IMR-90 (cell line): ENCODE measurements around the gene IFITM10. TPM values are rescaled to one million over a fixed set of nuclear protein-coding genes. Genes with fewer than 3 reads are reported as not detected.

Source experiments
- ATAC-seq: fragments of 200-7000 bp; cut with Tn5 transposase; 2 replicates; pipeline ENCODE4 v1.9.1; 2020; ENCODE audit warnings: low read depth, mild to moderate bottlenecking, moderate library complexity
- BruUV-seq: library from RNA; stranded (reverse); fragments of 400-500 nt; replicated peaks from 2 replicates; lab custom pipeline; 2021; lab: Mats Ljungman, UMichigan
- CTCF ChIA-PET: fragments of 300-600 bp; formaldehyde crosslinking; extraction: SDS; loops from one replicate; lab custom pipeline; 2021; ENCODE audit warnings: antibody characterized with exemption; lab: Yijun Ruan, JAX
- POLR2A ChIA-PET: fragments of 300-600 bp; sonication (Branson Sonifier 250); formaldehyde crosslinking; loops from one replicate; lab custom pipeline; 2022; ENCODE audit warnings: antibody characterized with exemption; ENCODE audit not compliant: unreplicated experiment; lab: Charles Lee
- DNase-seq: peaks from one replicate; pipeline ENCODE4 v3.0.0; 2013
- H2AFZ ChIP-seq: replicated peaks from 2 replicates; pipeline ENCODE3; 2013; ENCODE audit warnings: low read length, mild to moderate bottlenecking; ENCODE audit not compliant: poor library complexity
- H2AK5ac ChIP-seq: 2 replicates; pipeline ENCODE4 v1.6.1; 2013; ENCODE audit warnings: low read depth, low read length, inconsistent platforms
- H2AK9ac ChIP-seq: replicated peaks from 2 replicates; pipeline ENCODE3; 2013; ENCODE audit warnings: mild to moderate bottlenecking, low read depth, low read length, moderate library complexity; ENCODE audit not compliant: poor library complexity
- H2BK120ac ChIP-seq: 2 replicates; pipeline ENCODE4 v1.6.1; 2013; ENCODE audit warnings: low read depth, low read length, inconsistent platforms
- H2BK15ac ChIP-seq: 3 replicates; pipeline ENCODE4 v1.6.1; 2013; ENCODE audit warnings: low read depth, low read length, inconsistent platforms
- H2BK20ac ChIP-seq: 2 replicates; pipeline ENCODE4 v1.6.1; 2013; ENCODE audit warnings: low read depth, mild to moderate bottlenecking, inconsistent platforms, low read length, moderate library complexity
- H2BK5ac ChIP-seq: 2 replicates; pipeline ENCODE4 v1.6.1; 2013; ENCODE audit warnings: mild to moderate bottlenecking, low read depth, low read length, inconsistent platforms; ENCODE audit not compliant: poor library complexity, severe bottlenecking
- H3K14ac ChIP-seq: replicated peaks from 2 replicates; pipeline ENCODE4 v1.6.1; 2013; ENCODE audit warnings: low read depth, low read length, inconsistent platforms
- H3K18ac ChIP-seq: 2 replicates; pipeline ENCODE4 v1.6.1; 2013; ENCODE audit warnings: low read depth, low read length, control low read depth
- H3K23ac ChIP-seq: 2 replicates; pipeline ENCODE4 v1.6.1; 2013; ENCODE audit warnings: low read depth, low read length, inconsistent platforms
- H3K27ac ChIP-seq: 2 replicates; pipeline ENCODE4 v1.5.1; 2013; ENCODE audit warnings: mild to moderate bottlenecking, control low read depth, low read length; ENCODE audit not compliant: insufficient read depth
- H3K27me3 ChIP-seq: 2 replicates; pipeline ENCODE4 v1.6.1; 2013; ENCODE audit warnings: low read length; ENCODE audit not compliant: control insufficient read depth, insufficient read depth
- H3K36me3 ChIP-seq: 2 replicates; pipeline ENCODE4 v1.6.1; 2013; ENCODE audit warnings: low read length, mixed read lengths; ENCODE audit not compliant: control insufficient read depth, insufficient read depth
- H3K4ac ChIP-seq: 2 replicates; pipeline ENCODE4 v1.6.1; 2013; ENCODE audit warnings: low read depth, low read length, inconsistent platforms
- H3K4me1 ChIP-seq: 2 replicates; pipeline ENCODE4 v1.6.1; 2013; ENCODE audit warnings: low read length, mixed read lengths; ENCODE audit not compliant: control insufficient read depth, insufficient read depth
- H3K4me2 ChIP-seq: 2 replicates; pipeline ENCODE4 v1.6.1; 2013; ENCODE audit warnings: low read depth, mild to moderate bottlenecking, control low read depth, low read length, moderate library complexity
- H3K4me3 ChIP-seq: 2 replicates; pipeline ENCODE4 v1.5.1; 2013; ENCODE audit warnings: low read depth, mild to moderate bottlenecking, control low read depth, low read length, moderate library complexity; ENCODE audit not compliant: insufficient read depth
- H3K56ac ChIP-seq: 2 replicates; pipeline ENCODE4 v1.6.1; 2013; ENCODE audit warnings: low read length, inconsistent platforms; ENCODE audit not compliant: insufficient read depth; ENCODE audit errors: extremely low read depth
- H3K79me1 ChIP-seq, 2 experiments: 2 replicates each; pipeline ENCODE4 v1.6.1; 2013; ENCODE audit warnings: low read length in 2 of 2, inconsistent platforms in 1 of 2, low read depth in 1 of 2
- H3K9ac ChIP-seq: 2 replicates; pipeline ENCODE4 v1.6.1; 2013; ENCODE audit warnings: low read depth, low read length, control low read depth
- H3K9me1 ChIP-seq: 2 replicates; pipeline ENCODE4 v1.6.1; 2013; ENCODE audit warnings: low read length, inconsistent platforms; ENCODE audit not compliant: insufficient read depth
- H3K9me3 ChIP-seq: 2 replicates; pipeline ENCODE4 v1.6.1; 2013; ENCODE audit warnings: low read length; ENCODE audit not compliant: control insufficient read depth, insufficient read depth
- H4K20me1 ChIP-seq: 2 replicates; pipeline ENCODE4 v1.6.1; 2013; ENCODE audit warnings: low read length, inconsistent platforms; ENCODE audit not compliant: insufficient read depth
- H4K5ac ChIP-seq: 2 replicates; pipeline ENCODE4 v1.6.1; 2013; ENCODE audit warnings: mild to moderate bottlenecking, low read depth, low read length, control low read depth
- H4K8ac ChIP-seq, 2 experiments: 2 replicates each; pipeline ENCODE4 v1.6.1; 2013; ENCODE audit warnings: low read depth in 2 of 2, low read length in 2 of 2, control low read depth in 1 of 2, inconsistent platforms in 1 of 2
- H4K91ac ChIP-seq: 2 replicates; pipeline ENCODE4 v1.6.1; 2013; ENCODE audit warnings: low read depth, low read length, inconsistent platforms; ENCODE audit not compliant: insufficient read depth
- BHLHE40 ChIP-seq: fragments of 150-350 bp; IDR thresholded peaks from 2 replicates; pipeline ENCODE4 v1.6.1; 2016; ENCODE audit warnings: mild to moderate bottlenecking, low read depth, low read length
- CEBPB ChIP-seq: IDR thresholded peaks from 2 replicates; pipeline ENCODE4 v1.6.1; 2012; ENCODE audit warnings: low read depth, low read length, improper control_type of control experiment
- CHD1 ChIP-seq: IDR thresholded peaks from 2 replicates; pipeline ENCODE4 v1.6.1; 2012; ENCODE audit warnings: low read depth, low read length, improper control_type of control experiment
- CTCF ChIP-seq: conservative IDR thresholded peaks from 2 replicates; pipeline ENCODE4 v1.5.1; 2012; ENCODE audit warnings: mild to moderate bottlenecking, low read depth, low read length, improper control_type of control experiment
- FOS ChIP-seq: fragments of 150-350 bp; IDR thresholded peaks from 2 replicates; pipeline ENCODE4 v1.6.1; 2016; ENCODE audit warnings: low read depth, low read length
- MAFK ChIP-seq: IDR thresholded peaks from 2 replicates; pipeline ENCODE4 v1.6.1; 2012; ENCODE audit warnings: low read depth, low read length, improper control_type of control experiment
- MAZ ChIP-seq: IDR thresholded peaks from 2 replicates; pipeline ENCODE4 v1.6.1; 2012; ENCODE audit warnings: low read depth, mild to moderate bottlenecking, low read length, improper control_type of control experiment, moderate library complexity, borderline replicate concordance
- MXI1 ChIP-seq: IDR thresholded peaks from 2 replicates; pipeline ENCODE4 v1.6.1; 2012; ENCODE audit warnings: low read depth, mild to moderate bottlenecking, low read length, moderate library complexity, borderline replicate concordance
- POLR2A ChIP-seq: IDR thresholded peaks from 2 replicates; pipeline ENCODE4 v1.6.1; 2012; ENCODE audit warnings: mild to moderate bottlenecking, low read depth, low read length
- RAD21 ChIP-seq: IDR thresholded peaks from 2 replicates; pipeline ENCODE4 v1.6.1; 2012; ENCODE audit warnings: low read length, improper control_type of control experiment
- RCOR1 ChIP-seq: IDR thresholded peaks from 2 replicates; pipeline ENCODE4 v1.6.1; 2012; ENCODE audit warnings: mild to moderate bottlenecking, low read length, improper control_type of control experiment; ENCODE audit not compliant: insufficient replicate concordance
- RFX5 ChIP-seq: IDR thresholded peaks from 2 replicates; pipeline ENCODE4 v1.8.0; 2012; ENCODE audit warnings: low read depth, mild to moderate bottlenecking, low read length, moderate library complexity
- SMC3 ChIP-seq: fragments of 150-350 bp; IDR thresholded peaks from 2 replicates; pipeline ENCODE4 v1.6.1; 2016; ENCODE audit warnings: low read depth, mild to moderate bottlenecking, antibody characterized with exemption, low read length, moderate library complexity
- USF2 ChIP-seq: fragments of 150-350 bp; IDR thresholded peaks from 2 replicates; pipeline ENCODE4 v1.6.1; 2017; ENCODE audit warnings: mild to moderate bottlenecking, antibody characterized with exemption, low read length, low read depth
- WGBS, 2 experiments: methylation state at CpG; one replicate each; pipeline versions ENCODE4 v1.1.5 to v1.1.7; 2013; ENCODE audit warnings: missing lambda C conversion rate in 2 of 2; ENCODE audit not compliant: insufficient read length in 1 of 2; ENCODE audit errors: extremely low coverage in 2 of 2; 5-methylcytosine and 5-hydroxymethylcytosine counted together
- dilution Hi-C: fragments of 300-500 bp; cut with HindIII; formaldehyde crosslinking; loops from one replicate; pipeline ENCODE4 v1.14.3; 2018; ENCODE audit warnings: low sequenced_read_pairs; ENCODE audit not compliant: unreplicated experiment
- in situ Hi-C: fragments of 300-500 bp; cut with MboI; formaldehyde crosslinking; loops from 3 replicates; pipeline ENCODE4 v1.14.3; 2019; ENCODE audit warnings: low sequenced_read_pairs, inconsistent platforms, mixed read lengths
- intact Hi-C: fragments of 100-400 bp; cut with micrococcal nuclease; formaldehyde crosslinking; loops from 2 replicates; pipeline ENCODE4 v1.10.0; 2022
- polyA plus RNA-seq, 3 experiments: library from polyadenylated mRNA; depleted of rRNA; stranded (reverse); fragments of >200 nt; gene quantifications; 2 replicates each; pipeline ENCODE4 v1.2.3, GENCODE V29; 2012; ENCODE audit warnings: low replicate concordance in 1 of 3
- total RNA-seq: library from RNA; depleted of rRNA; stranded (reverse); fragments of >200 nt; gene quantifications from 2 replicates; pipeline ENCODE4 v1.2.3, GENCODE V29; 2012

The IFITM10 gene
- total and polyA plus RNA-seq, 2 of the 4 experiments (the other 2 are of a cell fraction) = 0.15 to 0.18 TPM

- Histone ChIP-seq H3K56ac (no peak overlapping the region), H3K27ac (no peak overlapping the region), H3K9ac (no peak overlapping the region), H3K18ac (no peak overlapping the region), H2AK9ac (no peak overlapping the region), H3K23ac (no peak overlapping the region), H3K9me3 (no peaks in the 10 kb centered on the region; the same call in 1 of the 2 replicates), H3K4me3 (no peak overlapping the region), H4K20me1 (no peaks in the 10 kb centered on the region), H2BK5ac (no peak overlapping the region), H3K4me2 (no peak overlapping the region), H2AK5ac (no peak overlapping the region), H2BK120ac (no peak overlapping the region), H2AFZ (no peak overlapping the region), H4K5ac (no peak overlapping the region), H3K14ac (no peak overlapping the region), H3K36me3 (no peaks in the 10 kb centered on the region), H2BK20ac (no peak overlapping the region), H3K4me1 (peaks cover 1% of the 10 kb centered on the region; the same call in 1 of the 2 replicates), H4K8ac (no peak overlapping the region), H3K27me3 (peaks cover 55% of the 10 kb centered on the region), H3K79me1 (no peaks in the 10 kb centered on the region), H3K9me1 (no peaks in the 10 kb centered on the region), H2BK15ac (no peak overlapping the region), H4K91ac (no peak overlapping the region), H3K4ac (no peak overlapping the region)
- intact Hi-C loops (loop anchor here (2.0 kb wide), 1 partner anchor 39 kb away; no protein-coding TSS in a partner anchor), in situ Hi-C loops (no loop called here), dilution Hi-C loops (no loop called here)
- ATAC-seq = no peak
- ChIA-PET CTCF (interaction anchor here (1.2 kb wide), 1 partner anchor 140 kb away, joined by 3 read pairs; no protein-coding TSS in a partner anchor), POLR2A (no interaction called here)
- DNase-seq = no peak
- no peak for TF ChIP-seq CTCF
- TF ChIP-seq POLR2A = no peak
- TF ChIP-seq RFX5 = no peak
- no peak for TF ChIP-seq CEBPB
- TF ChIP-seq MAZ = no peak
- no peak for TF ChIP-seq RCOR1
- TF ChIP-seq BHLHE40 = no peak
- no peak for TF ChIP-seq SMC3
- TF ChIP-seq FOS = no peak
- TF ChIP-seq MAFK = no peak
- TF ChIP-seq RAD21 = no peak
- TF ChIP-seq MXI1 = no peak
- no peak for TF ChIP-seq CHD1
- no peak for TF ChIP-seq USF2
- no TSS peak for BruUV-seq
- WGBS, 2 experiments = 76% methylated on average over 6 of the region's 16 CpGs; no CpG with 5 or more reads in 1 of the 2 experiments
Measured at GRCh38 chr11:1691878-1692707, 58.3 kb downstream of the IFITM10 start.
